HCT116 (cell line): ENCODE data around the gene DLK1. TPM values are rescaled to one million over a fixed set of nuclear protein-coding genes. Genes with fewer than 3 reads are reported as not detected.

Experiments
- ATAC-seq: fragments of 200-7000 bp; cut with Tn5 transposase; 2 replicates; pipeline ENCODE4 v1.9.1; 2020; ENCODE audit warnings: mild to moderate bottlenecking, moderate library complexity
- BruUV-seq: library from RNA; stranded (reverse); fragments of 400-500 nt; replicated peaks from 2 replicates; lab custom pipeline; 2021; lab: Mats Ljungman, UMichigan
- CTCF ChIA-PET: fragments of 300-600 bp; sonication (Branson Sonifier 250); formaldehyde crosslinking; loops from one replicate; lab custom pipeline; 2021; ENCODE audit warnings: antibody characterized with exemption; lab: Charles Lee
- POLR2A ChIA-PET: fragments of 300-600, 350-600 bp; sonication (Branson Sonifier 250); formaldehyde crosslinking; loops from one replicate; lab custom pipeline; 2021; ENCODE audit warnings: antibody characterized with exemption; lab: Charles Lee
- RAD21 ChIA-PET, 2 experiments: fragments of 300-600 bp; sonication (Branson Sonifier 250); formaldehyde crosslinking; loops; one replicate each; lab custom pipeline; 2023; ENCODE audit warnings: low total read pairs in 2 of 2; ENCODE audit not compliant: uncharacterized antibody in 2 of 2, unreplicated experiment in 2 of 2, low non-redundant PET in 1 of 2; lab: Charles Lee
- DNase-seq: peaks from one replicate; pipeline ENCODE4 v3.0.0-alpha.2; 2010; ENCODE audit warnings: low read depth, low spot score
- H2AFZ ChIP-seq: fragments of 200-600 bp; shearing (Covaris generic), sonication (generic); 2 replicates; pipeline ENCODE4 v1.6.1; 2017; ENCODE audit warnings: low read depth, mixed run types, mixed read lengths, antibody characterized with exemption, low read length; ENCODE audit not compliant: poor library complexity, severe bottlenecking
- H3K27ac ChIP-seq: 2 replicates; pipeline ENCODE4 v1.5.1; 2012; ENCODE audit warnings: low read depth, low read length
- H3K27me3 ChIP-seq: fragments of 200-600 bp; sonication (generic); 2 replicates; pipeline ENCODE4 v1.6.1; 2016; ENCODE audit warnings: mixed run types, low read length, mixed read lengths; ENCODE audit not compliant: insufficient read depth
- H3K36me3 ChIP-seq, 2 experiments: fragments of 200-500 bp in 1 of 2; fragments of 200-600 bp in 1 of 2; sonication (Bioruptor generic) in 1 of 2; sonication (generic) in 1 of 2; 2 replicates each; pipeline versions ENCODE4 v1.5.1 to v1.6.1; 2014 to 2016; ENCODE audit warnings: low read length in 2 of 2, inconsistent platforms in 1 of 2, mixed read lengths in 1 of 2, mixed run types in 1 of 2; ENCODE audit not compliant: insufficient read depth in 2 of 2, control insufficient read depth in 1 of 2
- H3K4me1 ChIP-seq, 2 experiments: fragments of 200-600 bp in 1 of 2; sonication (generic) in 1 of 2; 2 replicates each; pipeline versions ENCODE4 v1.5.1 to v1.6.1; 2012 to 2017; ENCODE audit warnings: low read length in 2 of 2, inconsistent platforms in 1 of 2, mild to moderate bottlenecking in 1 of 2, mixed read lengths in 1 of 2, mixed run types in 1 of 2, moderate library complexity in 1 of 2; ENCODE audit not compliant: insufficient read depth in 2 of 2, control insufficient read depth in 1 of 2
- H3K4me2 ChIP-seq: fragments of 200-600 bp; sonication (generic); 2 replicates; pipeline ENCODE4 v1.6.1; 2017; ENCODE audit warnings: mixed run types, low read length, mixed read lengths
- H3K4me3 ChIP-seq, 2 experiments: fragments of 200-600 bp in 1 of 2; sonication (generic) in 1 of 2; replicated peaks in 1 of 2; 2 replicates each; pipeline ENCODE4 v1.5.1; 2011 to 2016; ENCODE audit warnings: low read length in 2 of 2, control low read depth in 1 of 2, low read depth in 1 of 2, mild to moderate bottlenecking in 1 of 2, mixed read lengths in 1 of 2, mixed run types in 1 of 2
- H3K79me2 ChIP-seq: fragments of 200-600 bp; sonication (generic); 2 replicates; pipeline ENCODE4 v1.6.1; 2017; ENCODE audit warnings: mild to moderate bottlenecking, mixed run types, low read length, moderate library complexity, mixed read lengths; ENCODE audit not compliant: insufficient read depth
- H3K9ac ChIP-seq: fragments of 200-600 bp; sonication (generic); 2 replicates; pipeline ENCODE4 v1.6.1; 2016; ENCODE audit warnings: low read length, mixed read lengths
- H3K9me2 ChIP-seq: fragments of 200-600 bp; sonication (generic), shearing (Covaris generic); 2 replicates; pipeline ENCODE4 v1.6.1; 2017; ENCODE audit warnings: mixed run types, mild to moderate bottlenecking, moderate library complexity; ENCODE audit not compliant: insufficient read depth
- H3K9me3 ChIP-seq, 2 experiments: fragments of 200-500 bp in 1 of 2; fragments of 200-600 bp in 1 of 2; sonication (Bioruptor generic) in 1 of 2; sonication (generic) in 1 of 2; 2 replicates each; pipeline ENCODE4 v1.6.1; 2014 to 2017; ENCODE audit warnings: low read length in 2 of 2, mixed read lengths in 2 of 2, inconsistent platforms in 1 of 2, low read depth in 1 of 2, mild to moderate bottlenecking in 1 of 2, mixed run types in 1 of 2, moderate library complexity in 1 of 2; ENCODE audit not compliant: control insufficient read depth in 1 of 2, insufficient read depth in 1 of 2
- H4K20me1 ChIP-seq: fragments of 200-600 bp; sonication (generic), shearing (Covaris generic); 2 replicates; pipeline ENCODE4 v1.6.1; 2017; ENCODE audit warnings: mixed run types, mild to moderate bottlenecking, moderate library complexity; ENCODE audit not compliant: insufficient read depth
- EZH2 ChIP-seq: fragments of 200-600 bp; sonication (generic); IDR thresholded peaks from 2 replicates; pipeline ENCODE4 v1.6.1; 2017; ENCODE audit warnings: antibody characterized with exemption, mixed run types
- FOSL1 ChIP-seq: IDR thresholded peaks from 2 replicates; pipeline ENCODE4 v1.6.1; 2012; ENCODE audit warnings: low read depth
- JUND ChIP-seq: IDR thresholded peaks from 2 replicates; pipeline ENCODE4 v1.6.1; 2012
- POLR2AphosphoS5 ChIP-seq: IDR thresholded peaks from 2 replicates; pipeline ENCODE4 v1.6.1; 2011; ENCODE audit warnings: mild to moderate bottlenecking, low read depth, low read length, moderate library complexity
- RAD21 ChIP-seq: IDR thresholded peaks from 2 replicates; pipeline ENCODE4 v1.6.1; 2012; ENCODE audit warnings: low read depth, mild to moderate bottlenecking
- YY1 ChIP-seq: IDR thresholded peaks from 2 replicates; pipeline ENCODE4 v1.6.1; 2011; ENCODE audit warnings: low read length, low read depth, moderate library complexity, mild to moderate bottlenecking; ENCODE audit not compliant: insufficient replicate concordance; ENCODE audit errors: extremely low read depth
- ZFX ChIP-seq: fragments of 450-650 bp; IDR thresholded peaks from 2 replicates; pipeline ENCODE4 v1.6.1; 2017
- intact Hi-C: fragments of 100-400 bp; cut with micrococcal nuclease; formaldehyde crosslinking; loops from 2 replicates; pipeline ENCODE4 v1.10.0; 2022
- total RNA-seq: library from RNA; stranded (reverse); gene quantifications from one replicate; pipeline ENCODE4 v1.2.1, GENCODE V29; 2021; ENCODE audit not compliant: unreplicated experiment
- TF ChIP-seq, protein P1 (sequence below), 3 experiments: fragments of 200-600 bp in 1 of 3; sonication (generic) in 1 of 3; IDR thresholded peaks in 2 of 3; conservative IDR thresholded peaks in 1 of 3; 2 replicates each; pipeline ENCODE4 v1.5.1; 2012 to 2017; ENCODE audit warnings: low read depth in 2 of 3, low read length in 2 of 3, antibody characterized with exemption in 1 of 3, borderline replicate concordance in 1 of 3, control low read depth in 1 of 3, mild to moderate bottlenecking in 1 of 3, mixed read lengths in 1 of 3, mixed run types in 1 of 3, moderate library complexity in 1 of 3; ENCODE audit not compliant: insufficient read depth in 1 of 3

DLK1 gene
- total RNA-seq, 1 experiment from 2014 or later, result 1.5 TPM

DNA sequence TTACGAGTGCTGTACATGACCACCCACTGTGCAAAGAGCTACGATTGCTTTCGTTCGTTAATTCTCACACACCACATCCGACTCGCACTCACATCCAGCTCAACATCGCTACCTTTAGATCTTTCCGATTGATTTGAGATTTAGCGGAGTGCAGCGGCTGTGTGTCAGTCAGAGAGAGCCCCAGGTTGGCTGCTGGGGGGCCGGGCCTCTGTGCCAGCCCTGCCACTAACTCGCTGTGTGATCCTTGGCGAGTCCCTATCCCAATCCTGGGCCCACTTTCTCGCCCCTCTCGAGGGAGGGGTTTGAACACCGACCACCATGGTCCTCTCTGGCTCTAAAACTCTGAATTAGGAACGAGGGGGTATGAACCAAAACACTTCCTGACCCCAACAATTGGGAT, 8.6 kb downstream of the DLK1 start:
- CTCF ChIA-PET, result no interaction called here
- RAD21 ChIA-PET, result no interaction called here
- H4K20me1 ChIP-seq, result no peaks in the 10 kb centered on the region
- BruUV-seq, result no TSS peak
- no peaks in the 10 kb centered on the region for H3K4me1 ChIP-seq
- no peak overlapping the region for H3K9ac ChIP-seq
- TF ChIP-seq, protein P1, sequence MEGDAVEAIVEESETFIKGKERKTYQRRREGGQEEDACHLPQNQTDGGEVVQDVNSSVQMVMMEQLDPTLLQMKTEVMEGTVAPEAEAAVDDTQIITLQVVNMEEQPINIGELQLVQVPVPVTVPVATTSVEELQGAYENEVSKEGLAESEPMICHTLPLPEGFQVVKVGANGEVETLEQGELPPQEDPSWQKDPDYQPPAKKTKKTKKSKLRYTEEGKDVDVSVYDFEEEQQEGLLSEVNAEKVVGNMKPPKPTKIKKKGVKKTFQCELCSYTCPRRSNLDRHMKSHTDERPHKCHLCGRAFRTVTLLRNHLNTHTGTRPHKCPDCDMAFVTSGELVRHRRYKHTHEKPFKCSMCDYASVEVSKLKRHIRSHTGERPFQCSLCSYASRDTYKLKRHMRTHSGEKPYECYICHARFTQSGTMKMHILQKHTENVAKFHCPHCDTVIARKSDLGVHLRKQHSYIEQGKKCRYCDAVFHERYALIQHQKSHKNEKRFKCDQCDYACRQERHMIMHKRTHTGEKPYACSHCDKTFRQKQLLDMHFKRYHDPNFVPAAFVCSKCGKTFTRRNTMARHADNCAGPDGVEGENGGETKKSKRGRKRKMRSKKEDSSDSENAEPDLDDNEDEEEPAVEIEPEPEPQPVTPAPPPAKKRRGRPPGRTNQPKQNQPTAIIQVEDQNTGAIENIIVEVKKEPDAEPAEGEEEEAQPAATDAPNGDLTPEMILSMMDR (IDR thresholded peaks at IDR 0.05 in 2 of 3, conservative IDR thresholded peaks at IDR 0.05 in 1 of 3; ENCODE audit: borderline replicate concordance in 1 of 3, insufficient read depth in 1 of 3, low read depth in 2 of 3, low read length in 2 of 3), result no peak
- no peak for TF ChIP-seq FOSL1
- no peak for TF ChIP-seq RAD21
- no peak for TF ChIP-seq ZFX
- no peak for TF ChIP-seq YY1
- TF ChIP-seq JUND, result no peak
- no peak for TF ChIP-seq EZH2
- TF ChIP-seq POLR2AphosphoS5, result no peak
- TF ChIP-seq, all 23 proteins: peak for 0
- no peak overlapping the region for H3K4me2 ChIP-seq
- H3K79me2 ChIP-seq, result no peaks in the 10 kb centered on the region
- ATAC-seq (no peak), DNase-seq (no peak)
- no peaks in the 10 kb centered on the region for H3K36me3 ChIP-seq
- H3K9me2 ChIP-seq, result no peaks in the 10 kb centered on the region
- POLR2A ChIA-PET, result no interaction called here
- H3K9me3 ChIP-seq, result no peaks in the 10 kb centered on the region
- no peaks in the 10 kb centered on the region for H3K27me3 ChIP-seq
- intact Hi-C loops, result no loop called here
- no peak overlapping the region for H3K4me3 ChIP-seq
- no peak overlapping the region for H2AFZ ChIP-seq
- H3K27ac ChIP-seq, result no peak overlapping the region
